DOHH2 (cell line): Measurements from ENCODE around the gene HIKESHI.

ENCODE experiments used
- H3F3A ChIP-seq: fragments of 200-600 bp; sonication (generic), shearing (Covaris generic); 2 replicates; pipeline ENCODE4 v1.6.0; 2016; ENCODE audit warnings: antibody characterized with exemption, mild to moderate bottlenecking; ENCODE audit not compliant: control insufficient read depth, insufficient read depth
- H3K27ac ChIP-seq: fragments of 200-600 bp; sonication (generic); 2 replicates; pipeline ENCODE4 v1.5.1; 2014; ENCODE audit warnings: low read depth, mild to moderate bottlenecking, low read length, moderate library complexity
- H3K27me3 ChIP-seq: fragments of 200-600 bp; sonication (generic); 2 replicates; pipeline ENCODE4 v1.6.1; 2014; ENCODE audit warnings: mild to moderate bottlenecking, low read length, mixed read lengths; ENCODE audit not compliant: control insufficient read depth
- H3K36me3 ChIP-seq: fragments of 200-600 bp; sonication (generic); 2 replicates; pipeline ENCODE4 v1.6.1; 2014; ENCODE audit warnings: mild to moderate bottlenecking, low read length, moderate library complexity, mixed read lengths; ENCODE audit not compliant: control insufficient read depth
- H3K4me1 ChIP-seq: fragments of 200-600 bp; sonication (generic); 2 replicates; pipeline ENCODE4 v1.6.1; 2014; ENCODE audit warnings: mild to moderate bottlenecking, low read length, mixed read lengths; ENCODE audit not compliant: control insufficient read depth
- H3K4me2 ChIP-seq: fragments of 200-600 bp; sonication (generic); 2 replicates; pipeline ENCODE4 v1.6.0; 2014; ENCODE audit warnings: mild to moderate bottlenecking, low read length, moderate library complexity
- H3K4me3 ChIP-seq: fragments of 200-600 bp; sonication (generic); 2 replicates; pipeline ENCODE4 v1.5.1; 2014; ENCODE audit warnings: mild to moderate bottlenecking, low read length, mixed read lengths
- H3K79me2 ChIP-seq: fragments of 200-600 bp; sonication (generic); 2 replicates; pipeline ENCODE4 v1.6.1; 2014; ENCODE audit warnings: mild to moderate bottlenecking, low read length, mixed read lengths; ENCODE audit not compliant: control insufficient read depth
- H3K9me2 ChIP-seq: fragments of 200-600 bp; sonication (generic); replicated peaks from 2 replicates; pipeline ENCODE4 v1.6.1; 2014; ENCODE audit warnings: mild to moderate bottlenecking, low read length, mixed read lengths; ENCODE audit not compliant: control insufficient read depth
- H3K9me3 ChIP-seq: fragments of 200-600 bp; sonication (generic); 2 replicates; pipeline ENCODE4 v1.6.1; 2014; ENCODE audit warnings: antibody characterized with exemption, low read length, mixed read lengths; ENCODE audit not compliant: control insufficient read depth, insufficient read depth
- H4K20me1 ChIP-seq: fragments of 200-600 bp; sonication (generic); 2 replicates; pipeline ENCODE4 v1.6.0; 2014; ENCODE audit warnings: low read depth, mild to moderate bottlenecking, antibody characterized with exemption, low read length, moderate library complexity; ENCODE audit not compliant: control insufficient read depth, insufficient read depth
- CTCF ChIP-seq: fragments of 200-600 bp; sonication (generic); IDR thresholded peaks from one replicate; pipeline ENCODE4 v1.5.1; 2014; ENCODE audit warnings: antibody characterized with exemption, mild to moderate bottlenecking, low read depth, low read length; ENCODE audit not compliant: poor library complexity, severe bottlenecking
- EZH2phosphoT487 ChIP-seq: fragments of 200-600 bp; sonication (generic); IDR thresholded peaks from 2 replicates; pipeline ENCODE4 v1.6.1; 2017; ENCODE audit warnings: borderline replicate concordance, mild to moderate bottlenecking, antibody characterized with exemption, low read length, moderate library complexity, mixed read lengths

The HIKESHI gene

GRCh38 chr11:86257446-86257845 lies 44.6 kb upstream of the HIKESHI start:
- no peaks in the 10 kb centered on the region for H3F3A ChIP-seq
- no peaks in the 10 kb centered on the region for H3K4me1 ChIP-seq
- H3K4me3 ChIP-seq: no peak overlapping the region
- H3K9me3 ChIP-seq: no peaks in the 10 kb centered on the region
- no peaks in the 10 kb centered on the region for H3K9me2 ChIP-seq
- H3K4me2 ChIP-seq: no peak overlapping the region
- H3K27ac ChIP-seq: no peak overlapping the region
- no peak for TF ChIP-seq EZH2phosphoT487
- TF ChIP-seq CTCF: no peak
- no peaks in the 10 kb centered on the region for H3K27me3 ChIP-seq
- peaks cover 4% of the 10 kb centered on the region; the same call in 1 of the 2 replicates for H4K20me1 ChIP-seq
- peaks cover 44% of the 10 kb centered on the region for H3K79me2 ChIP-seq
- peaks cover 63% of the 10 kb centered on the region for H3K36me3 ChIP-seq

DNA sequence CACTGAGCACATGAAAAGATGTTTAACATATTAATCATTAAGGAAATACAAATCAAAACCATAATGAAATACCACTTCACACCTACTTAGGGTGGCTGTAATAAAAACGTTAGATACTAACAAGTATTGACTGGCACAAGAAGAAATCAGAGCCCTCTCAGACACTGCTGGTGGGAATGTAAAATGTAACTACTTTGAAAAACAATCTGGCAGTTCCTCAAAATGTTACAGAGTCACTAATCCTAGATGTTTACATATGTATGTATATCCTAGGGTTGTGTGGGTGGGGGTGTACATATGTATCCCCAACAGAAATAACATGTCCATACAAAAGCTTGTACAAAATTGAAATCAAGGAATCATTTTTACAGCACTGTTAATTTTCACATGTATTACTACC lies 42.3 kb upstream of the HIKESHI start:
- no peaks in the 10 kb centered on the region for H3K27me3 ChIP-seq
- H3K4me3 ChIP-seq: no peak overlapping the region
- H3K9me3 ChIP-seq: no peaks in the 10 kb centered on the region
- H3K4me2 ChIP-seq: no peak overlapping the region
- no peaks in the 10 kb centered on the region for H3K9me2 ChIP-seq
- no peak for TF ChIP-seq EZH2phosphoT487
- TF ChIP-seq CTCF: no peak
- H3F3A ChIP-seq: no peaks in the 10 kb centered on the region
- no peak overlapping the region for H3K27ac ChIP-seq
- peaks cover 70% of the 10 kb centered on the region for H3K36me3 ChIP-seq
- H3K79me2 ChIP-seq: peaks cover 26% of the 10 kb centered on the region
- no peaks in the 10 kb centered on the region for H3K4me1 ChIP-seq
- H4K20me1 ChIP-seq: no peaks in the 10 kb centered on the region

- peaks cover 12% of the 10 kb centered on the region for H3K79me2 ChIP-seq
- H3K4me2 ChIP-seq: no peak overlapping the region
- H3K27me3 ChIP-seq: no peaks in the 10 kb centered on the region
- H3K9me3 ChIP-seq: no peaks in the 10 kb centered on the region
- TF ChIP-seq EZH2phosphoT487 (no peak), CTCF (no peak)
- H3K36me3 ChIP-seq: peaks cover 68% of the 10 kb centered on the region
- no peaks in the 10 kb centered on the region for H3K9me2 ChIP-seq
- no peaks in the 10 kb centered on the region for H4K20me1 ChIP-seq
- H3F3A ChIP-seq: peaks cover 3% of the 10 kb centered on the region; the same call in 1 of the 2 replicates
- H3K4me3 ChIP-seq: no peak overlapping the region
- H3K4me1 ChIP-seq: no peaks in the 10 kb centered on the region
- no peak overlapping the region for H3K27ac ChIP-seq
Observed at GRCh38 chr11:86261328-86261727, 40.7 kb upstream of the HIKESHI start.

GRCh38 chr11:86262387-86262786 lies 39.7 kb upstream of the HIKESHI start:
- Histone ChIP-seq H3K4me1 (no peaks in the 10 kb centered on the region), H3K27ac (no peak overlapping the region), H3K4me3 (no peak overlapping the region), H3K9me3 (no peaks in the 10 kb centered on the region), H3K79me2 (peaks cover 5% of the 10 kb centered on the region), H3K4me2 (no peak overlapping the region), H3K27me3 (no peaks in the 10 kb centered on the region), H3K9me2 (no peaks in the 10 kb centered on the region), H3K36me3 (peaks cover 65% of the 10 kb centered on the region), H3F3A (peaks cover 6% of the 10 kb centered on the region; the same call in 1 of the 2 replicates), H4K20me1 (no peaks in the 10 kb centered on the region)
- no peak for TF ChIP-seq EZH2phosphoT487
- TF ChIP-seq CTCF: no peak
